Measurements from ENCODE around the gene AXIN2.

AXIN2 gene

GRCh38 chr17:65559461-65559803, 2.0 kb downstream of the AXIN2 start:
- no peaks in the 10 kb centered on the region for H3K9me3 ChIP-seq (ENCODE audit: low read length)
- H3K27ac ChIP-seq (ENCODE audit: low read depth, low read length, poor library complexity, severe bottlenecking) = no peak overlapping the region
- H3F3A ChIP-seq (ENCODE audit: insufficient read depth, low read length) = no peaks in the 10 kb centered on the region
- H2AFZ ChIP-seq (ENCODE audit: low read length) = no peak overlapping the region
- no peak overlapping the region for H3K4me2 ChIP-seq (ENCODE audit: low read length)
- H3K4me1 ChIP-seq (ENCODE audit: insufficient read depth, low read length, severe bottlenecking) = no peaks in the 10 kb centered on the region
- no peaks in the 10 kb centered on the region for H3K36me3 ChIP-seq (ENCODE audit: insufficient read depth, low read length)
- no peaks in the 10 kb centered on the region; the same call in 1 of the 2 replicates for H3K27me3 ChIP-seq (ENCODE audit: insufficient read depth, low read length)
- H3K9me2 ChIP-seq (ENCODE audit: low read depth, low read length) = no peaks in the 10 kb centered on the region
- no peak overlapping the region for H3K9ac ChIP-seq (ENCODE audit: low read length)
- no peaks in the 10 kb centered on the region for H4K20me1 ChIP-seq (ENCODE audit: insufficient read depth, low read length)
- no peak for TF ChIP-seq EZH2 (IDR thresholded peaks at IDR 0.05; ENCODE audit: borderline replicate concordance, low read length)
- TF ChIP-seq, protein P1, sequence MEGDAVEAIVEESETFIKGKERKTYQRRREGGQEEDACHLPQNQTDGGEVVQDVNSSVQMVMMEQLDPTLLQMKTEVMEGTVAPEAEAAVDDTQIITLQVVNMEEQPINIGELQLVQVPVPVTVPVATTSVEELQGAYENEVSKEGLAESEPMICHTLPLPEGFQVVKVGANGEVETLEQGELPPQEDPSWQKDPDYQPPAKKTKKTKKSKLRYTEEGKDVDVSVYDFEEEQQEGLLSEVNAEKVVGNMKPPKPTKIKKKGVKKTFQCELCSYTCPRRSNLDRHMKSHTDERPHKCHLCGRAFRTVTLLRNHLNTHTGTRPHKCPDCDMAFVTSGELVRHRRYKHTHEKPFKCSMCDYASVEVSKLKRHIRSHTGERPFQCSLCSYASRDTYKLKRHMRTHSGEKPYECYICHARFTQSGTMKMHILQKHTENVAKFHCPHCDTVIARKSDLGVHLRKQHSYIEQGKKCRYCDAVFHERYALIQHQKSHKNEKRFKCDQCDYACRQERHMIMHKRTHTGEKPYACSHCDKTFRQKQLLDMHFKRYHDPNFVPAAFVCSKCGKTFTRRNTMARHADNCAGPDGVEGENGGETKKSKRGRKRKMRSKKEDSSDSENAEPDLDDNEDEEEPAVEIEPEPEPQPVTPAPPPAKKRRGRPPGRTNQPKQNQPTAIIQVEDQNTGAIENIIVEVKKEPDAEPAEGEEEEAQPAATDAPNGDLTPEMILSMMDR (IDR thresholded peaks at IDR 0.05; ENCODE audit: low read length) = no peak
- no peak overlapping the region for H3K4me3 ChIP-seq (ENCODE audit: low read depth, low read length, poor library complexity, severe bottlenecking)
- no peaks in the 10 kb centered on the region for H3K79me2 ChIP-seq (ENCODE audit: insufficient read depth, low read length)

- no peaks in the 10 kb centered on the region for H3K9me2 ChIP-seq (ENCODE audit: low read depth, low read length)
- no peak overlapping the region for H3K4me3 ChIP-seq (ENCODE audit: low read depth, low read length, poor library complexity, severe bottlenecking)
- TF ChIP-seq EZH2 (IDR thresholded peaks at IDR 0.05; ENCODE audit: borderline replicate concordance, low read length) = no peak
- TF ChIP-seq, protein P1 (IDR thresholded peaks at IDR 0.05; ENCODE audit: low read length) = no peak
- no peaks in the 10 kb centered on the region for H3K9me3 ChIP-seq (ENCODE audit: low read length)
- H3K4me2 ChIP-seq (ENCODE audit: low read length) = no peak overlapping the region
- no peak overlapping the region for H2AFZ ChIP-seq (ENCODE audit: low read length)
- H3K27ac ChIP-seq (ENCODE audit: low read depth, low read length, poor library complexity, severe bottlenecking) = no peak overlapping the region
- no peaks in the 10 kb centered on the region for H3F3A ChIP-seq (ENCODE audit: insufficient read depth, low read length)
- no peaks in the 10 kb centered on the region for H3K36me3 ChIP-seq (ENCODE audit: insufficient read depth, low read length)
- no peaks in the 10 kb centered on the region for H3K79me2 ChIP-seq (ENCODE audit: insufficient read depth, low read length)
- no peaks in the 10 kb centered on the region; the same call in 1 of the 2 replicates for H3K27me3 ChIP-seq (ENCODE audit: insufficient read depth, low read length)
- H3K4me1 ChIP-seq (ENCODE audit: insufficient read depth, low read length, severe bottlenecking) = no peaks in the 10 kb centered on the region
- no peaks in the 10 kb centered on the region for H4K20me1 ChIP-seq (ENCODE audit: insufficient read depth, low read length)
- no peak overlapping the region for H3K9ac ChIP-seq (ENCODE audit: low read length)
Observed at GRCh38 chr17:65558683-65559460, 2.6 kb downstream of the AXIN2 start.

GRCh38 chr17:65558311-65558682, 3.2 kb downstream of the AXIN2 start:
- Histone ChIP-seq H3K27ac (ENCODE audit: low read depth, low read length, poor library complexity, severe bottlenecking) (no peak overlapping the region), H3K27me3 (ENCODE audit: insufficient read depth, low read length) (no peaks in the 10 kb centered on the region; the same call in 1 of the 2 replicates), H4K20me1 (ENCODE audit: insufficient read depth, low read length) (no peaks in the 10 kb centered on the region), H2AFZ (ENCODE audit: low read length) (no peak overlapping the region), H3K79me2 (ENCODE audit: insufficient read depth, low read length) (no peaks in the 10 kb centered on the region), H3K36me3 (ENCODE audit: insufficient read depth, low read length) (no peaks in the 10 kb centered on the region), H3K9me2 (ENCODE audit: low read depth, low read length) (no peaks in the 10 kb centered on the region), H3F3A (ENCODE audit: insufficient read depth, low read length) (no peaks in the 10 kb centered on the region), H3K9me3 (ENCODE audit: low read length) (no peaks in the 10 kb centered on the region), H3K4me2 (ENCODE audit: low read length) (no peak overlapping the region), H3K4me3 (ENCODE audit: low read depth, low read length, poor library complexity, severe bottlenecking) (no peak overlapping the region), H3K4me1 (ENCODE audit: insufficient read depth, low read length, severe bottlenecking) (no peaks in the 10 kb centered on the region), H3K9ac (ENCODE audit: low read length) (no peak overlapping the region)
- TF ChIP-seq, protein P1 (IDR thresholded peaks at IDR 0.05; ENCODE audit: low read length) = no peak
- TF ChIP-seq EZH2 (IDR thresholded peaks at IDR 0.05; ENCODE audit: borderline replicate concordance, low read length) = no peak

Measured in OCI-LY1 (cell line).